RKO (cell line): Measurements from ENCODE around the gene CFAP410.

Experiments
- DNase-seq: peaks from one replicate; pipeline ENCODE4 v3.0.0-alpha.2; 2016; ENCODE audit warnings: low spot score

The CFAP410 gene

GRCh38 chr21:44330698-44331097, 8.5 kb downstream of the CFAP410 start:
- DNase-seq = no peak

- DNase-seq = no peak
Measured at GRCh38 chr21:44329971-44330681, 9.1 kb downstream of the CFAP410 start.

GRCh38 chr21:44329086-44329889, 9.9 kb downstream of the CFAP410 start:
- no peak for DNase-seq

- DNase-seq = no peak
Measured at GRCh38 chr21:44328242-44328895, 10.8 kb downstream of the CFAP410 start.

GRCh38 chr21:44327603-44327974, 11.6 kb downstream of the CFAP410 start:
- no peak for DNase-seq

GRCh38 chr21:44326716-44327602, 12.2 kb downstream of the CFAP410 start:
- DNase-seq = no peak

- no peak for DNase-seq
Measured at GRCh38 chr21:44326272-44326647, 12.9 kb downstream of the CFAP410 start.

- DNase-seq = no peak
Measured at GRCh38 chr21:44325386-44326271, 13.6 kb downstream of the CFAP410 start.

GRCh38 chr21:44324854-44325107, 14.4 kb downstream of the CFAP410 start:
- no peak for DNase-seq

GRCh38 chr21:44324106-44324853, 14.9 kb downstream of the CFAP410 start:
- no peak for DNase-seq

- no peak for DNase-seq
Measured at GRCh38 chr21:44323591-44323990, 15.6 kb downstream of the CFAP410 start.

GRCh38 chr21:44322621-44323325, 16.4 kb downstream of the CFAP410 start:
- DNase-seq = no peak

GRCh38 chr21:44321846-44322450, 17.2 kb downstream of the CFAP410 start:
- no peak for DNase-seq

GRCh38 chr21:44320847-44321246, 18.3 kb downstream of the CFAP410 start:
- DNase-seq = no peak

- DNase-seq = no peak
Measured at GRCh38 chr21:44319407-44320065, 19.7 kb downstream of the CFAP410 start.

- DNase-seq = no peak
Measured at GRCh38 chr21:44318489-44319285, 20.5 kb downstream of the CFAP410 start.

GRCh38 chr21:44317871-44318270, 21.3 kb downstream of the CFAP410 start:
- no peak for DNase-seq

GRCh38 chr21:44317241-44317782, 21.9 kb downstream of the CFAP410 start:
- no peak for DNase-seq
